ENCODE data around the gene EVA1A.

EVA1A gene

DNA sequence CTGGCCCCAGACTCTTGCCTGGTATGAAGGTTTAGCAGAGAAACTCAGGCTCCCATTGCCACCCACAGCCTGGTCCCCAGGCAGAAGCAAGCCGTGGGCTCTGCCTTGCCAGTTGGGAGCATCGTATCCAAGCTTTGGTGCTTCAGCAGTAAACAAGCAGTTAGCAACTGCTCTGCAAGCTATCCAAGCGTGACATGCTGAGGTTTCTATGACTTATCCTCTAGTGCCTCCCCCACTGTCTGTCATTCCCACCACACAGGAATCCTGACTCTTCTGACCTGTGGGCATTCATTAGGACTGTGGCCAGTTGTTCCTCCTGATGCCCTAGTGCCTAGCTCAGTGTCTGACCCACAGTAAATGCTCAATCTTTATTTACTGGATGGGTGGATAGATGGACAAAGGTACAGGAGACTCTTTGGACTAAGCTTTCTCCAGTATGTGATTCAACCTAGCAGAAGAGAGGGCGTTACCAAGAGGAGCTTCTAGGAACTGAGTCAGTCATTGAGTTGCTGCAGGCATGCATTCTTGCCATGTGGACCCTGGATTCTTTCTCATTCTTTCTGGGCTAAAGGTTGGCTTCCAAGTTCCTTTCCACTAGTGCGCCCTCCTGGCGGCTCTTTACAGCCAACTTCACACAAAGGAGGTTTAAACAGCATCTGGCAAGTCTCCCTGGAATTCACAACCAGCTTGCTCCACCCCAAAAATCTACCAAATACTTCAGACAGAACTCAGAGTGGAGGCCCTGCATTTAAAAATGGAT lies 45.2 kb upstream of the EVA1A start:
- TF ChIP-seq, protein P1, sequence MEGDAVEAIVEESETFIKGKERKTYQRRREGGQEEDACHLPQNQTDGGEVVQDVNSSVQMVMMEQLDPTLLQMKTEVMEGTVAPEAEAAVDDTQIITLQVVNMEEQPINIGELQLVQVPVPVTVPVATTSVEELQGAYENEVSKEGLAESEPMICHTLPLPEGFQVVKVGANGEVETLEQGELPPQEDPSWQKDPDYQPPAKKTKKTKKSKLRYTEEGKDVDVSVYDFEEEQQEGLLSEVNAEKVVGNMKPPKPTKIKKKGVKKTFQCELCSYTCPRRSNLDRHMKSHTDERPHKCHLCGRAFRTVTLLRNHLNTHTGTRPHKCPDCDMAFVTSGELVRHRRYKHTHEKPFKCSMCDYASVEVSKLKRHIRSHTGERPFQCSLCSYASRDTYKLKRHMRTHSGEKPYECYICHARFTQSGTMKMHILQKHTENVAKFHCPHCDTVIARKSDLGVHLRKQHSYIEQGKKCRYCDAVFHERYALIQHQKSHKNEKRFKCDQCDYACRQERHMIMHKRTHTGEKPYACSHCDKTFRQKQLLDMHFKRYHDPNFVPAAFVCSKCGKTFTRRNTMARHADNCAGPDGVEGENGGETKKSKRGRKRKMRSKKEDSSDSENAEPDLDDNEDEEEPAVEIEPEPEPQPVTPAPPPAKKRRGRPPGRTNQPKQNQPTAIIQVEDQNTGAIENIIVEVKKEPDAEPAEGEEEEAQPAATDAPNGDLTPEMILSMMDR (IDR thresholded peaks at IDR 0.05), result no peak

DNA sequence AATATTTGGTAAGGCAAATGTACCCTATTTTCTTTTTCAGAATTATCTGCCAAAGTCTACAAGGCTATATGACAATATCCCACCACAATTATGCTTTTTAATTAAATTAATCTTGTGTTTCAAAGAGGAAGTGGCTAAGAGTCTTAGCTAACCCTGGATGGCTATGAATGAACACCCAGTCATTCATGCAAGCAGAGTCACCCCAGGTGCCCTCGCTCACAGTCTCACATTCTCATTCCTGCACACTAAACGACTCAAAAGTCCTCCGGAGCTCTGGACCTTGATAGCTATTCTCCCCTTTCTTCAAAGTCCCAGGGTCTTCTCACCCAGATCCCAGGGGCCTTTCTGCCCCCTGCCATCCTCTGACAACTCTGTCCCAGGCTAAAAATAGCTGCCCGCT lies 43.7 kb upstream of the EVA1A start:
- TF ChIP-seq, protein P1 (IDR thresholded peaks at IDR 0.05), result no peak

DNA sequence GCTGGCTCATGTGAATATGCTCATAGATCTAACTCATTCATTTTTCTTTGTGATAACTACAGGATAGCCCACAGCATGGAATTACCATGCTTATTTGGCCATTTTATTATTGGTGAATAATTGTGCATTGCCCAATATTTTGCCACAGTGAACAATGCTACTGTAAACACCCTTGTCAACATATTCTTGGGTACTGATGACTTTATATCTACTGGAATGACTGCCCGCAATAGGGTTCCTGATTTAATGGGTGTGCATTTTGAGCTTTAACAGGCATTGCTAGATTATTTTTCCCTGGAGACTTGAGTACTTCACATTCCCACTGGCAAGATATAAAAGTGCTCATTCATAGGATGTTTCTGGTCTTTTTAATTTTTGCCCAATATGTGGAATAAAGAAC lies 42.7 kb upstream of the EVA1A start:
- TF ChIP-seq, protein P1 (IDR thresholded peaks at IDR 0.05), result no peak

DNA sequence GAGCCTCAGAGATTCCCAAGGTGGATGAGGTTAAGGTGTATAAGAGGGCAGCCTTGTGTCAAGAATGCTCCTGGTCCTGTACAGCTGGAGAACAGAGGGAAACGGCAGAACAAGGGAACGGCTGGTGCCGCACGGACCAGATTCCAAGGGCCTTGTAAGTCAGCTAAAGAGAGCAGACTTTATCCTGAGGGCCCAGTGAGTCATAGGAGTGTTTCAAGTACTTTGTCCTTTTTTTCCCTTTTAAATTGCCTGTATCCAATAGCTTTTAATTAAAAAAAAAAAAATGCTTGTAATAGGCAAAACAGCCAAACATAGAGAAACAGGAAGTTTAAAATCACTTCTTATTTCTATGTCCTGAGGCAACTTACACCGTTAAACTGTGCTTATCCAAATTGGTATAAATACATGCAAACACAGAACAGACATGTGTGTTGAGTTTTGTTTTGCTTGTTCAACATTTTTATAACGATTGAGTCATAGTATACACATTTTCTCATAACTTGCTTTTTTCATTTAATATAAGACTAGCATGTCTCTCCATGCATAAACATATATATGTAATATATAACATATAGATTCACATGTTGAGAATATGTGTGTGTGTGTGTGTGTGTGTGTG lies 42.1 kb upstream of the EVA1A start:
- TF ChIP-seq, protein P1 (IDR thresholded peaks at IDR 0.05), result no peak

DNA sequence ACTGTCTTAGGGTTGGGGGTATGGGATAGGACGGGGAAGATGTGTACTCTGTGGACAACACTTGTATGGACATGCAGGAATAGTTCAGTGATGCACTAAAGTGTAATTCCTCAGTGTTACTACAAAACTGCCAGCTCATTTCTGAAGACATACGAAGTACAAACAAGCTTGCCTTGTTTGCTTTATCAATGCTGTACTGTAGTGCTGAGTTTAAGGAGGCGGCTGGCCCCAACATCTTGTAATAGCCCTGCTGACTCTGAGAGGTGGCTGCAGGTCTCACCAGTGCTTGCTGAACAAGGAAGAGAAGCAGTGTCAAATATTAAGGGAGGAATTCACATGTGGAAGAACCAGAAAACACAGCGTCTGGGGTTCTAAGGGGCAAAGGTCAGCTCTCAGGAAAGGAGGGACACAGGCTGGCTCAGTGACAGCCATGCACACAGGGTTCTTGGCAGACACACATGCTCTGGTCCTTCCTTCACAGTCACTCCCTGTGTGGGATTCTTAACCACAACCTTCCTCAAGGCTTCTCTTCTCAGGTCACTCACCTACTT lies 39.8 kb upstream of the EVA1A start:
- TF ChIP-seq, protein P1 (IDR thresholded peaks at IDR 0.05), result no peak

DNA sequence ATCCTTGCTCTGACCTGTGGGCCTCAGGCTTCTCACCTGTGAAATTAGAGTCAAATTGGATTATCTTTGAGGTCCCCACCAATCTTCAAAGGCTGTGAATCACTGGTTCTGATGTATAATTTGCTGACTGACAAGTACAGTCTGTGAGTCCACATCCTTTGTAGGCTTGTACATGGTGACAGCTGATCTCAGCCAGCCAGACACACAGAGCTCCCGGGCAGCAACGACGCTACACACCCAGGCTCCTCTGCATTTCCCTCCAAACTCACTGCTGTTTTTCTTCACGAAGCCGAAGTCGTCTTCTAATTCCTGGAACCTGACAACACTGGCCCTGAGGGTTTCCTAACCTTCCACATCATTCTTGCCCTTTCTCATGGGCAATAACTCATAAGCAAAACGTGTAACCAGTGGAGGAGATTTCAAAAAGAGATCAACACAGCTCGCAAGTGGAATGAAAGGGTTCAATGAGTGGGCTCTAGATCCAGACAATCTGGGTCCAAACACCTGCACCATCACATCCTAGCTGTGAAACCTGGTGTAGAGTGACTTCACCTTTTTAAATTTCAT lies 37.9 kb upstream of the EVA1A start:
- TF ChIP-seq, protein P1 (IDR thresholded peaks at IDR 0.05), result no peak

DNA sequence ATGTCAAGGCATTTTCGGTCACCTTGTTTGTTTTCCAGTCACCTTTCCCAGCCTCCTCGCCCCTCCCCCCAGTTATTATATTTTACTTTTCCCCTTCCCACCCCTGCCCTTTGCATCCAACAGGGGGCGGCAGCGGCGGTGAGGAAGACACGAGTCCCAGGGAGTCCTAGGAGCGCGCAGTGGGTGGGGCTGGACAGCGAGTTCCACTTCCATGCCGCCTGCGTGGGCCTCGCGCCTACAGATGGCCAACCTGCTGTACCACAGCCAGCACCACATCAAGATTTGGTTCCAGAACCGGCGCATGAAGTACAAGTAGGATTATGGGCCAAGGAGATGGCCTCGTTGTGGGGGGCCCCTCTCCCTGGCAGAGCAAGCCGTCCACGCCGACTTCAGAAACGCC lies 37.2 kb upstream of the EVA1A start:
- TF ChIP-seq, protein P1 (IDR thresholded peaks at IDR 0.05), result no peak

Data from LNCAP (cell line).